HEK293T (cell line): ENCODE measurements around the gene CAMK1D.

Experiments
- CTCF ChIA-PET: fragments of 350-600 bp; formaldehyde crosslinking; extraction: SDS; loops from one replicate; lab custom pipeline; 2021; ENCODE audit warnings: antibody characterized with exemption, inconsistent platforms; lab: Yijun Ruan, JAX
- POLR2A ChIA-PET: fragments of 350-600 bp; formaldehyde crosslinking; extraction: SDS; loops from one replicate; lab custom pipeline; 2020; ENCODE audit warnings: antibody characterized with exemption, inconsistent platforms; lab: Yijun Ruan, JAX
- DNase-seq: peaks from one replicate; pipeline ENCODE4 v3.0.0; 2012; ENCODE audit warnings: mixed read lengths; ENCODE audit errors: extremely low spot score
- ARNT ChIP-seq: fragments of 450-650 bp; IDR thresholded peaks from 2 replicates; pipeline ENCODE4 v1.6.1; 2017; ENCODE audit warnings: mild to moderate bottlenecking
- BHLHE40 ChIP-seq: fragments of 450-650 bp; IDR thresholded peaks from 2 replicates; pipeline ENCODE4 v1.6.1; 2016; ENCODE audit warnings: mild to moderate bottlenecking, moderate library complexity, borderline replicate concordance
- CTBP1 ChIP-seq: fragments of 450-650 bp; IDR thresholded peaks from 2 replicates; pipeline ENCODE4 v1.6.1; 2016; ENCODE audit warnings: borderline replicate concordance
- ELF4 ChIP-seq: fragments of 450-650 bp; IDR thresholded peaks from 2 replicates; pipeline ENCODE4 v1.6.1; 2017; ENCODE audit warnings: antibody characterized with exemption
- FOXA1 ChIP-seq: fragments of 450-650 bp; IDR thresholded peaks from 2 replicates; pipeline ENCODE4 v1.6.1; 2016; ENCODE audit warnings: mild to moderate bottlenecking
- FOXK2 ChIP-seq: fragments of 450-650 bp; IDR thresholded peaks from 2 replicates; pipeline ENCODE4 v1.6.1; 2016; ENCODE audit warnings: mild to moderate bottlenecking
- FOXM1 ChIP-seq: fragments of 450-650 bp; IDR thresholded peaks from 2 replicates; pipeline ENCODE4 v1.6.1; 2017; ENCODE audit warnings: mild to moderate bottlenecking, borderline replicate concordance
- HDGF ChIP-seq: fragments of 450-650 bp; IDR thresholded peaks from 2 replicates; pipeline ENCODE4 v1.6.1; 2017; ENCODE audit warnings: antibody characterized with exemption, borderline replicate concordance
- L3MBTL2 ChIP-seq: fragments of 450-650 bp; conservative IDR thresholded peaks from 2 replicates; pipeline ENCODE4 v1.6.1; 2016; ENCODE audit warnings: mild to moderate bottlenecking
- LEF1 ChIP-seq: fragments of 450-650 bp; IDR thresholded peaks from 2 replicates; pipeline ENCODE4 v1.6.1; 2017; ENCODE audit warnings: mild to moderate bottlenecking, borderline replicate concordance
- NFRKB ChIP-seq: fragments of 450-650 bp; IDR thresholded peaks from 2 replicates; pipeline ENCODE4 v1.6.1; 2016; ENCODE audit warnings: mild to moderate bottlenecking, moderate library complexity
- PKNOX1 ChIP-seq: fragments of 450-650 bp; IDR thresholded peaks from 2 replicates; pipeline ENCODE4 v1.6.1; 2016
- SP1 ChIP-seq: fragments of 450-650 bp; IDR thresholded peaks from 2 replicates; pipeline ENCODE4 v1.6.1; 2017
- SUZ12 ChIP-seq: fragments of 450-650 bp; IDR thresholded peaks from 2 replicates; pipeline ENCODE4 v1.6.1; 2016; ENCODE audit warnings: mild to moderate bottlenecking
- TARDBP ChIP-seq: fragments of 450-650 bp; IDR thresholded peaks from 2 replicates; pipeline ENCODE4 v1.6.1; 2016
- ZNF384 ChIP-seq: fragments of 450-650 bp; IDR thresholded peaks from 2 replicates; pipeline ENCODE4 v1.6.1; 2016

The CAMK1D gene

GRCh38 chr10:12504628-12505027 lies 155.3 kb downstream of the CAMK1D start:
- no peak for DNase-seq
- TF ChIP-seq LEF1 = no peak
- no peak for TF ChIP-seq HDGF
- TF ChIP-seq NFRKB = no peak
- no peak for TF ChIP-seq ZNF384
- no peak for TF ChIP-seq L3MBTL2
- no peak for TF ChIP-seq FOXK2
- TF ChIP-seq PKNOX1 = no peak
- no peak for TF ChIP-seq BHLHE40
- no peak for TF ChIP-seq FOXA1
- TF ChIP-seq ELF4 = no peak
- TF ChIP-seq CTBP1 = no peak
- TF ChIP-seq SP1 = no peak
- no peak for TF ChIP-seq TARDBP
- no peak for TF ChIP-seq ARNT
- no peak for TF ChIP-seq FOXM1
- TF ChIP-seq SUZ12 = no peak
- POLR2A ChIA-PET = no interaction called here
- CTCF ChIA-PET = no interaction called here

DNA sequence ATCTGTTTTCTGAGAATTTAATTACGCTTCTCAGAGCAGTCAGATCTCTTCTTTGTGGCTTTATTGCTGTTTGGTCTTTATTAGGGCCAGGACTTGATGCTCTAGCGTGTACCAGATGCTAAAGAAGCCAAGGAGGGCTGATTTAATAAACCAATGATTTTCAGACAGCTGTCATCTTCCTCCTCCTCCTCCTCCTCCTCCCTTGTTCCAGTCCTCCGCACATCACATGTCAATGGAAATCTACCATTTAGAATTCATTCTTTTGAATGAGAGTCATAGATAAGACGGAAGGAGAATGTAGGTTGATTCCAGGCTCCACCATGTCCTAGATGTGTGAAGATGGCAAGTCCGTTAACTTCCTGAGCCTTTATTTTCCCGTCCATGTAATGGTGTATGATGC lies 156.3 kb downstream of the CAMK1D start:
- ChIA-PET CTCF (no interaction called here), POLR2A (no interaction called here)
- TF ChIP-seq ARNT = no peak
- no peak for TF ChIP-seq FOXM1
- no peak for TF ChIP-seq HDGF
- TF ChIP-seq FOXA1 = no peak
- TF ChIP-seq SUZ12 = no peak
- no peak for TF ChIP-seq FOXK2
- no peak for TF ChIP-seq BHLHE40
- DNase-seq = no peak

DNA sequence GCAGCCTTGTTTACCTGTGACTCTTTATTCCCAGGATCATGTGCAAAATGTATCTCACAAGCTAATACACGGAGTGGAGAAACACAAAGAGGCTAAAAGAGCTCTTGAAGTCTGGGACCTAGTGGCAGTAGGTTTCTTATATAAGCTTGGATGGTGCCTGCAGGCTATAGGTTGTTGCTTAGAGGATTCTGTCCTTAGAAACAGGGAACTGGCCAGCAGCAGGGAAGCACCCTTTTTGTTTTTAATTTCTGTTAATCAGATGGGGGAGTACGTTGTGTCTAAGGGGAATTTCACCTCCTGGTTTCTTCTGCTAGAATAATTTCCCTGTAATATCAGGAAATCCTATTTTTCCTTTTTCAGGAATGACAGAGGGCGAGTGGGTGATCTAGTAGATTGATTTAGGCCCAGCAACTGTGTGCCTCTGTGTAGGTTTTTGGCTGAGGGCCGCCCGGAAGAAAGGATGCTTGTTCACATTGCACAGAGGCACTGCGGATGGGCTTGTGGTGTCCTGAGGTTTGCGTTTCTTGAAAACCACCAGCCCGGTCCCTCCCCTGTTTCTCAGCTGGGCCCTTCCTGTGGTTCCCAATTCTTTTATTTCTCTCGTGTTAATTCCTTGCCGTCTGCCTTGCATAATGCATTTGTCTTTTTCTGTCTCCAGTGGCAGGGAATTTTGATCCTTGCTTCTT lies 158.0 kb downstream of the CAMK1D start:
- DNase-seq = no peak
- CTCF ChIA-PET = interaction anchor here (0.6 kb wide), 1 partner anchor 371 kb away, joined by 4 read pairs; no protein-coding TSS in a partner anchor
- POLR2A ChIA-PET = no interaction called here
- TF ChIP-seq L3MBTL2 (no peak), FOXK2 (no peak), PKNOX1 (no peak), HDGF (no peak), BHLHE40 (no peak), ARNT (no peak), SUZ12 (no peak), ZNF384 (no peak), FOXA1 (no peak), FOXM1 (no peak)

DNA sequence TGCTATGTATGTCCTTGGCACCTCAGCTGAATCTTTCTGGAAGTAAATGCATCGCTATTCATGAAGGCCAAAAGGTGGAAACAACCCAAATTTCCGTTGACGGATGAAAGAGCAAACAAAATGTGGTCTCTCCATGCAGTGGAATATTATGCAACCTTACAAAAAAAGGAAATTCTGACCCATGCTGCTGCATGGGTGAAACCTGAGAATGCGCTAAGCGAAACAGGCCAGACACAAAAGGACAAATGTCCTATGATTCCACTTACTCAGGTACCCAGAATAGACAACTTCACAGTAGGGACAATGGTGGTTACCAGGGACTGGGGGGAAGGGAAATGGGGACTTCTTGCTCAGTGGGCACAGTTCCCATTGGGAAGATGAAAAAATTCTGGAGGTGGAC lies 158.8 kb downstream of the CAMK1D start:
- POLR2A ChIA-PET = no interaction called here
- CTCF ChIA-PET = interaction anchor here (0.6 kb wide), 1 partner anchor 372 kb away, joined by 4 read pairs; no protein-coding TSS in a partner anchor
- TF ChIP-seq LEF1 = no peak
- no peak for TF ChIP-seq CTBP1
- DNase-seq = no peak

DNA sequence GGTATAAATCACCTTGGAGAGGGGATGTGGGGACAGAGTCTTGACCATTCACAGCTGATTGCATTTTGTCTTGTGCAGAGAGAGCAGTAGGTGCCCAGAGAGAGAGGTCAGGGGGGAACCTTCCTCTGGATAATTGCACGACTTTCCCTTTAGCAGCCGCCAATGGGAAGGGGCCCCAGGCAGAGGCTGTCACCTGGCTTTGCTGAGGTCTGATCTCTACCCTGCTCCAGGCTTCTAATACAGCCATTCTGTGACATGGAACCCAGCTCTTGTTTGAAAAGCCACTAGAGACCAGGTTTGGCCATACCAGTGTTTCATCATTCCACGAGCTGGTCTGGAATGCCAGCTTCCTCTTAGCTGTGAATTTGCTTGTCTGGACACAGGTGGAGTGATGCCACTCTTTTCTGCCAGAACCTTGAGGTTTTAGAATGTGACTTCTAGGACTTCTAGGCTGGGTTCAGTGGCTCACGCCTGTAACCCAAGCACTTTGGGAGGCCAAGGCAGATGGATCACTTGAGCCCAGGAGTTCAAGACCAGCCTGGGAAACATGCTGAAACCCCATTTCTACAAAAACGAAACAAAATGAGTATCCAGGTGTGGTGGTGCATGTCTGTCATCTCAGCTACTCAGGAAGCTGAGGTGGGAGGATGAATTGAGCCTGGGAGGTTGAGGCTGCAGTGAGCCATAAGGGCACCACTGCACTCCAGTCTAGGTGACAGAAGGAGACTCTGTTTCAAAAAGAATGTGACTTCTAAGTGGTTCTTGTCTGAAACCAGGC lies 159.9 kb downstream of the CAMK1D start:
- CTCF ChIA-PET = no interaction called here
- DNase-seq = no peak
- TF ChIP-seq ZNF384 = no peak
- TF ChIP-seq NFRKB = no peak
- TF ChIP-seq SUZ12 = no peak
- TF ChIP-seq HDGF = no peak
- TF ChIP-seq FOXK2 = no peak
- TF ChIP-seq ARNT = no peak
- TF ChIP-seq TARDBP = no peak
- no peak for TF ChIP-seq L3MBTL2
- no peak for TF ChIP-seq ELF4
- TF ChIP-seq FOXA1 = no peak
- no peak for TF ChIP-seq PKNOX1
- TF ChIP-seq CTBP1 = no peak
- no peak for TF ChIP-seq SP1
- no peak for TF ChIP-seq LEF1
- TF ChIP-seq FOXM1 = no peak
- POLR2A ChIA-PET = no interaction called here

- DNase-seq = no peak
These were observed 160.4 kb downstream of the CAMK1D start for GRCh38 chr10:12509794-12510100.

More at GRCh38 chr10:12509794-12510100, 160.4 kb downstream of the CAMK1D start:
- no peak for TF ChIP-seq HDGF
- no peak for TF ChIP-seq FOXA1
- no peak for TF ChIP-seq ARNT
- TF ChIP-seq TARDBP = no peak
- TF ChIP-seq SUZ12 = no peak
- TF ChIP-seq PKNOX1 = no peak
- no peak for TF ChIP-seq NFRKB
- TF ChIP-seq ZNF384 = no peak
- no peak for TF ChIP-seq SP1
- no peak for TF ChIP-seq ELF4
- no peak for TF ChIP-seq FOXK2
- no peak for TF ChIP-seq L3MBTL2
- no peak for TF ChIP-seq LEF1
- POLR2A ChIA-PET = no interaction called here
- CTCF ChIA-PET = no interaction called here
